G401 (cell line): ENCODE measurements around the gene SLC39A11. TPM values are rescaled to one million over a fixed set of nuclear protein-coding genes. Genes with fewer than 3 reads are reported as not detected.
"Not testable (repeated sequence)": the region's sequence is repeated elsewhere in the genome, so short reads cannot be mapped to it uniquely, and the experiment has no call there.

Experiments
- DNase-seq: peaks from one replicate; pipeline ENCODE4 v3.0.0-alpha.2; 2015; ENCODE audit warnings: low spot score
- in situ Hi-C: cut with HindIII; loops from 2 replicates; pipeline ENCODE4 v1.10.0; 2016; ENCODE audit warnings: low sequenced_read_pairs, mixed read lengths
- total RNA-seq: library from RNA; depleted of rRNA; stranded (reverse); fragments of >200 nt; shearing (Covaris generic); gene quantifications from 2 replicates; pipeline ENCODE4 v1.2.3, GENCODE V29; 2014

The SLC39A11 gene
- total RNA-seq, 1 experiment from 2014 or later: 4.1 TPM

- no peak for DNase-seq
- in situ Hi-C loops: no loop called here
Observed at GRCh38 chr17:72765368-72766153, 326.9 kb downstream of the SLC39A11 start.

GRCh38 chr17:72764632-72765041, 327.9 kb downstream of the SLC39A11 start:
- in situ Hi-C loops: no loop called here
- no peak for DNase-seq

DNA sequence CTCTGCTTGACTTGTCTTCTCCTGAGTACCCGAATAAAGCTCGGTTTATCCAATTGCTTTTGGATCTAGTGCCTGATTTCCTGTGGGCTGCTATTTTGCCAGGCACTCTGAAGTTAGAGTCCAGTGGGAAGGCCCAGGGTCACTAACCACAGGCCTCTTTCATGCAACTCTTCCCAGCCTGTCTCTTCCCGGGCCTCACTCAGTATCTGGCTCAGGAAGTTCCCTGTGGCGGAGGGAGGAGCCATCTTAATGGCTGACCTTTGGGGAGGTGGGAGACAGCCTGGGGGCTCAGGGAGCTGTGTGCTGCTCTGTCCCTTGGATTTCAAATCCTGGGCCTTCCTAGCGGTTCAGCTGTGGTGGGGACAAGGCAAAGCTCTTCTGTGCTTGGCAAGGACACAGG, 328.5 kb downstream of the SLC39A11 start:
- in situ Hi-C loops: no loop called here
- no peak for DNase-seq

- in situ Hi-C loops, DNase-seq: not testable (repeated sequence)
Observed at GRCh38 chr17:72761893-72762575, 330.5 kb downstream of the SLC39A11 start.

DNA sequence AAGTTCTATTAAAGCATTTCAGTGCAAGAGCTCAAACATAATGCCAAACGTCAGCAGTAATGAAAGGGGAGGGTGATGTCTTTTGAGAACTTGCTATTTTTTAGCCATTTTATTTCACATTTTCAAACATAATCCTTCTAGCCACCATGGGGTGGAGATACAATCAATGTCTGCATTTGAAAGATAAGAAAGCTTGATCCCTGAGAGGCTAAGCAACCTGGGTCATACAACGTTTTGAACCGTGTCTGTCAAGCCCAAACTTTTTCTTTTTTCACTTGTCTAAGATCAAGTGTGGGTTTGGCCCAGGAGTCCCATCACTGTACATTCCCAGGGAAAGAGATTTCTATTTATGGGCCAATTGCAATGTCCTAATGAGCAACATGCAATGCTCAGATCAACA, 331.1 kb downstream of the SLC39A11 start:
- DNase-seq: no peak
- in situ Hi-C loops: no loop called here

GRCh38 chr17:72760368-72760767, 332.1 kb downstream of the SLC39A11 start:
- DNase-seq: no peak
- in situ Hi-C loops: no loop called here

GRCh38 chr17:72759301-72759700, 333.2 kb downstream of the SLC39A11 start:
- in situ Hi-C loops: no loop called here
- no peak for DNase-seq

DNA sequence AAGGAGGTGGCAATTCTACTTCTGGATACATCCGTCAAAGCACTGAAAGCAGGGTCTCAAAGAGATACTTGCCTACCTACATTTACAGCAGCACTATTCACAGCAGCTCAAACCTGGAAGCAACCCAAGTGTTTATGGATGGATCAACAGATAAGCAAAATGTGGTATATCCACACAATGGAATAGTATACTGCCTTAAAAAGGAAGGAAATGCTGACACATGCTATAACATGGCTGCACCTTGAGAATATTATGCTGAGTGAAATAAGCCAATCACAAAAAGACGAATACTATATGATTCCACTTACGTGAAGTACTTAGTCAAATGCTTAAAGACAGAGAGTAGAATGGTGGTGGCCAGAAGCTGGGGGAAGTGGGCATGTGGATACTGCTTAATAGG, 336.2 kb downstream of the SLC39A11 start:
- in situ Hi-C loops: no loop called here
- no peak for DNase-seq

- in situ Hi-C loops: no loop called here
- no peak for DNase-seq
Observed at GRCh38 chr17:72754513-72754912, 338.0 kb downstream of the SLC39A11 start.

DNA sequence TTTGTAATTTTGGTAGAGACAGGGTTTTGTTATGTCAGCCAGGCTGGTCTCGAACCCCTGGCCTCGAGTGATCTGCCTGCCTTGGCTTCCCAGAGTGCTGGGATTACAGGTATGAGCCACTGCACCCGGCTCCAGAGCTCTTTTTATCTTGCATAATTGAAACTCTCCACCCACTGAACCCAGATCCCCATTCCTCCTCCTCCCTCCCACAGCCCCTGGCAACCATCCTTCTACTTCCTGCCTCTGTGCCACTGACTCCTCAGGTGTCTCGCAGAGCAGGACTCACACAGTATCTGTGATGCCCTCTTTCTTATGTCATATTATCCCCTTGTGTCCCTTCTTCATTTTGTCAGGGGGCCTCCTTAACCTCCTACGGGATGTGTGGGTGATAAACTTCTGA, 340.7 kb downstream of the SLC39A11 start:
- DNase-seq: no peak
- in situ Hi-C loops: no loop called here

DNA sequence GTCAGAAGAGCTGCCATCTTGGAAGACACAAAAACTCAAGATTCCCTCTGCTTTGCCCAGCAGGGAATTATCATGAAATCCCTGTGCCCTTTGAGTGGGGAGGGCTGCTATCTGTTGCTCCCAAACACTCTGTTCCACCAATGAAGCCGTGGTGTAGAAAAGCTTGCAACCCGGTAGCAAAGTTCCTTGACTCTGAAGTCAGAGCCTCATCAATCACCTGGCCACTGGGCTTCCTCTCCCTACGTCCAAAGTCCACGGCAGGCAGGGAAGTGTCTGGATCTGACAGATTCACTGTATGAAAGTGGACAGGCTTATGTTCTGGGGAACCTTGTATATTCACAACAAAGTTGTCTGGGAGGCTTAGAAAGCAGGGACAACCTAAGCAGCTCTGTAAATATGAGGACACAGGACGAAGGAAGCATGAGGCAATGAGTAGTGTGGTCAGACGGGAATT, 343.3 kb downstream of the SLC39A11 start:
- DNase-seq: no peak
- in situ Hi-C loops: no loop called here

- DNase-seq: no peak
- in situ Hi-C loops: no loop called here
Observed at GRCh38 chr17:72747501-72747900, 345.0 kb downstream of the SLC39A11 start.

DNA sequence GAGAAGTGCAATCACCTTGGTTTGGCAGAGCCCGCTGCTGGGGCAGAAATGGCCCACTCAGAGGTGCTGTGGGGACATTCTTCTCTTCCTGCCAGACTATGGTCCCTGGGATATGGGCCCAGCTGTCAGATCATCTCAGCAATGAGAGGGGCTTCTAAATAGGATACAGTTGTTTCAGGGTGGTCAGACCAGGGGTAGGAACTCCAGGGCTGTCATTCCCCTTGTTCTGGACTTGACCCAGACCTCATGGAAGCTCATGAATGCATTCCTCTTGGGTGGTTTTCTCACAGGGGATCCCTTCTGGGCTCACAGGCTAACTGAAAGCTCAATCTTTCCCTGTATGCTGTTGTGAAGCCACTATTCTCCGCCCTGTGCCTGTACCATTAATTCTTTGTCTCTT, 347.2 kb downstream of the SLC39A11 start:
- DNase-seq: no peak
- in situ Hi-C loops: no loop called here

DNA sequence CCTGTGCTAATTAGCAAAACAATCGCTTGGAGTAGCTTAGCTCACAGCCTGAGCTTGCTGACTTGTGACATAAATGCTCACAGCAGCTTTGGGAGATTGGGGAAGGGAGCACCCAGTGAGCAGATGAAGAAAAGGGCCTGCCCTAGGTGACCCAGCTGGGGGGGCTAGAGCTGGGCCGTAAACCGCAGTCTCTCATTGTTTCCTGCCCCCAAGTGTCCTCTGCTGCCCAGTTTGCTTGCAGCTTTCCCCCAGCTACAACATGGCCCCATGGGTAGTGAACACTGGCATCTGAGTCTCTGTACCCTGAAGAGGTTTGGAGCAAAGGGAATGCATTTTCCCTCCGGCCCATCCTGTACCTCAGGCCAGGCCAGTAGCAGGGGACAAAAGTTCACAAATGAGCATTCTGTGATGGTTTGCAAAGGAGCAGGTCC, 349.4 kb downstream of the SLC39A11 start:
- no peak for DNase-seq
- in situ Hi-C loops: no loop called here

- DNase-seq: no peak
- in situ Hi-C loops: no loop called here
Observed at GRCh38 chr17:72737151-72737690, 355.3 kb downstream of the SLC39A11 start.

DNA sequence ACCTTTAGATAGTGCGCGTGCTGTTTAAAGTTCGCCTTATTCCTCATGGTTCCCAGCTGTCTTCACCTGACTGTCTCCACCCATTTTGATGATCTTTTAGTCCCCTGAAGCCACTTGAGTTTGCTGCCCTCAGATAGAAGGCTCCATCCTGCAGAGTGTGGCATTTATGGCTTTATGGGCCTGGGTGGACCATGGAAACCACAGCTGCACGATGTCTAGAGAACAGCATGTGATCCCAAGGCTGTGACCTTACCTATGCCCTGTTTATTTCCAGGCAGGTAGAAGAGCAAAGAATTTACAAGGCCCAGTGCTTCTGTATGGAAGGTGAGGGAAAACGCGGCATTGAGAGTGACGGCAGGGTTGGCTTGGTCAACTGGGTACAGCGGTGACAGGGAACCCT, 356.9 kb downstream of the SLC39A11 start:
- no peak for DNase-seq
- in situ Hi-C loops: no loop called here

DNA sequence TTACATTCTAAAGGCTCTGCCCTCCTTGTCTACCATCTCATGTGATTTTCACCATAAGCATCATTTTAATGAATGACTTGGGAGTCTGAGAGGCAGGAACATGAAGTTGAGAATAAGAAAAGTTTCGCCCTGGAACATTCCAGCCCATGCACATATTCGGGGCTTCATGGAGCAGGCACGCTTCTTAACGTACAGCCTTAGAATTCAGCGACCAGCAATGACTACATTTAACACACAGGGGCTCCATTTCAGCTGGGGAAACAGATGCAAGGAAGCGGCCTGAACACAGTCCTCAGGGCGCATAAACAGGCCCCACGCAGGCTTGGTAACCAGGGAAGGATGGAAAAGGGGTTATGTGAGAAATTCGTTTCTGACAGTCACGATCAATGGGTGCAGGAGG, 357.4 kb downstream of the SLC39A11 start:
- in situ Hi-C loops: no loop called here
- DNase-seq: no peak

- DNase-seq: no peak
- in situ Hi-C loops: no loop called here
Observed at GRCh38 chr17:72734613-72735012, 357.9 kb downstream of the SLC39A11 start.

- in situ Hi-C loops: no loop called here
- no peak for DNase-seq
Observed at GRCh38 chr17:72733619-72734282, 358.7 kb downstream of the SLC39A11 start.
